HG02571 (cell line): ENCODE results near the gene C3orf18.

Source experiments
- ATAC-seq: cut with Tn5 transposase; IDR thresholded peaks from one replicate; pipeline ENCODE4 v1.9.1; 2021; ENCODE audit warnings: mild to moderate bottlenecking, moderate library complexity; ENCODE audit not compliant: unreplicated experiment

Gene C3orf18

GRCh38 chr3:50581459-50581842 is 13.9 kb upstream of the C3orf18 start:
- ATAC-seq, result no peak

DNA sequence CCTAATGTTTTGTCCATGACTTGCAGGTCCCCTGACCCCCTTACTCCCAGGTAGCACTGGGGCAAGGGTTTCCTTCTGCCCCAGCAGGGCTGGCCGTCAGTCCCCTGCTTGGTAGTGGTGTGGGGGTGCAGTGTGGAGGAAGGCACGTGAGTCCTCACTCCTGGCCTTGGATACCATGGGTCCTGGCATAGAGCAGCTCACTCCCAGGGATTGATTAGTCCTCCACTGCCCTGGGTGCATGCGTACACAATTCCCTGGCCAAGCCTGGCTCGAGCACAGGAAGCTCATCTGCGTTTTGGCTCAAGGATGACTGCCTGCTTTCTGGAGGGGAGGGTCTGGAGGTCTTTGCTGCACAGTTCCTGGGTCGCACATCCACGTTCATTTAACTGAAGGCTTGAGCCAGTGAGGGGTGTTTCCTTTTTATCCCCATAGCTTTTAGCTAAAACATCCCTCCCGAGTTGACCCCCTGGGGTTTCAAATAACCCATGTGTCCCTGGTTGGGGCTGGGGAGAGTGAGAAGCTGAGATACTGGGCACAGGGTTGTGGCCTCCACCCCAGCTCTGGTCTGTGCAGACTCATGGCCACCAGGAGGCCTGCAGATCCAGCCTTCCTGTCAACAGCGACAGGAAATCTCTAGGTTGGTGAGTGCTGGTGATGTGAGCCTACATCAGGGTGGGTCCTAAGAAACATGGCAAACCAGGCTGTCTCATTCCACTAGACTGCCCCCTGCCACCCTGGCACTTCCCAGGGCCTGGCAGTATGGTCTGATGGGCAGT is 13.3 kb upstream of the C3orf18 start:
- no peak for ATAC-seq

DNA sequence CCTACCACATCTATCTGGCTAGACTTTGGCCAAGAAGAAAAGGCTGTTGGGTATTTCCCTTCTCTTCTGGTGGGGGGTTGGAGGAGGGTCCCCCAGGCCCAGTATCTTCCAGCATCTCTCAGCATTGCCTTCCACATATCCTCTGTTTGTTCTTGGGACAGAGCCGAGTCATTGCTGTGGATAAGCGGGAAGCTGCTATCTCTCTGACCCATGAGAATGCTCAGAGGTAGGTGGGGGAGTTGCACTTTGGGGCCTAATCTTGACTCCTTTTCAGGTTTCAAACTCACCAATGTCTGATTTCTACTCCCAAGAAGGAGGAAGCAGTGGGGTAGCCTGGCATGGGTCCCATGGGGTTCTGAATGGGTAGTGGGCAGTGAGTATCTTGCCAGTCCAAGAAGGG is 9.8 kb upstream of the C3orf18 start:
- no peak for ATAC-seq

GRCh38 chr3:50575372-50575771 is 7.8 kb upstream of the C3orf18 start:
- no peak for ATAC-seq

- ATAC-seq, result no peak
Observed at GRCh38 chr3:50574444-50574831, 6.9 kb upstream of the C3orf18 start.

GRCh38 chr3:50573566-50574443 is 6.3 kb upstream of the C3orf18 start:
- ATAC-seq, result no peak

DNA sequence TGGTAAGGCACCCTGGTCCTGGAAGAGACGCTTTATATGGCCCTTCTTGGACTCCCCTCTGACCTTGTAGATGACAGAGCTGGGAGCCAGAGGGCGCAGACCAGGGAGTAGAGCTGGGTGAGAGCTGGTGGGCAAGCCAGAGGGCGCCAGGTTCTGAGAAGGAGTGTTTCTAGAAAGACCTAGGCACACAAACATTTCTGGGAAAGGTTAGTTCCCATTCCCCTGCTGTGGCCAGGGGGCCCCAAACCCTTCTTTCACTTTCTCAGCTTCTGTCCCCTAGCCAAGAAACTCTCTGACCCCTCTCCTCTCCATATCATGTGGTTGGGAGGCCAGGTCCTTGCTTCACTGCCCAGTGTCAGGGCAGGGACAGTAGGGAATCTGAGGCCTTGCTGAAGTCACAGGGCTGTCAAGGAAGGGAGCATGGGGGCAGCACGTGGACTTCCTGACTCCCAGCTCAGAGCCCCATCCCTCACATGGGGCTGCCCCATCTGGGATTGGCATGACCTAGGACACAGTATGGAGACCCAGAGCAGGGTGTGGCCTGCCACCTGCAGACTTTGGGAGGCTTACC is 5.3 kb upstream of the C3orf18 start:
- ATAC-seq, result no peak

DNA sequence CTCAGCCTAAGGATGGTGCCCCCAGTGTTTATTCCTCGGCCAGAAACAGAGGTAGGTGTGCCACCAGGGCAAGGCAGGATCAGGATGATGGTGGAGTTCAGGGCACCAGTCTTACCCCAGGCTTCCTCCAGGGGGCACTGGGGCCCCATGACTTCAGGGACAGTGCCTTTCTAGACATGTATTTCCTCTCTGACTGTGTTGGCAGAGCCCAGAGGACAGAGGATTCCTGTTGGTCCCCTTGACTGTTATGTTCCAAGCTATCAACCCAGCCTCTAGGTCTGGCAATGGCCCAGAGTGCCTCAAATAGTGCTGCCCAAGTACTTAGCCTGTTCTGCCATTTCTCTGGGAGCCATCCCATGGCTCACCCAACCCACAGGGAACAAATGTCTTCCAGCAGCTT is 4.6 kb upstream of the C3orf18 start:
- ATAC-seq, result no peak

DNA sequence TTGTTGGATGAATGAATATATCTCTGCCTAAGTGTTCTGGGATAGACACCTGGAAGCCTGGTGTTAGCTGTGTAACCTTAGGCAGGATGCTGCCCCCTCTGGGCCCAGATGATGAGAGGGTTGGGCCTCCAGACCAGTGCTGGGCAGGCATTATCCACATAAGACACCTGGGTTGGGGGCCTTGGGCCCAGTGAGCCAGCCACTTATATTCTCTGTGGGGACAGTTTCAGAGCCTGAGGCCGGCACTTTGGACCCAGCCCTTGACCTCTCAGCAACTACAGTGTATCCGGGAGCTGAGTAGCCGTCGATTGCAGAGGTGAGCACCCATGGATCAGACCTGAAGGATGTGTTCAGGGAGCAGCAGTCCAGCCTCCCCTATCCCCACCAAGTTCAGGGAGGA is 3.9 kb upstream of the C3orf18 start:
- no peak for ATAC-seq

DNA sequence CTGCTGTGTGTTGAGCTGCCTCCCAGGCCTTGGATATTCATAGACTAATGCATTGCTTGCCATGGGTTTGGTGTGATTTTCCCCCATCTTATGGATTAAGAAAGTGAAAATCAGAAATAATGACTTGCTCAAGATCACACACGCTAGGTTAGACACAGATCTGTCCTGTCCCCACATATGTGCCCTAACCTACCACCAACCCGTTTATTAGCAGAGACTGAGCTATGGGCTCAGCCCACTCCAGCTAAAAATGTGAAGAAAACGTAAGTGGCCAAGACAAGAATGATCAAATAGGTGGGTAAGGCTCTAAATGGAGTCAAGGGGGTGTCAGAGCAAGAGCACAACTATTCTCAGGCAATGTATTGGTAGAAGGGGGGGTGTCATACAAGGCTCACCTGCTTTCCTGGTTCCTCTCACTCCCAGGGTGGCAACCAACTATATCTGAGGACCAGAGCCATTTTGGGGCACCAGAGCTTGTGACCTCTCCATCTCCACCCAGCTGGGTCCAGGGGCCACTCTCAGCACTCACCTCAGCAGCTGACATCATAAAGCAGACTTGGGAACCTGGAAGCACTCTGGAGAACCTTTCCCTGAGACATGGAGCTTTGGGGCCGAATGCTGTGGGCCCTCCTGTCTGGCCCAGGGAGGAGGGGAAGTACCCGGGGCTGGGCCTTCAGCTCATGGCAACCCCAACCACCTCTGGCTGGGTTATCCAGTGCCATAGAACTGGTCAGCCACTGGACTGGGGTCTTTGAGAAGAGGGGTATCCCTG is 3.1 kb upstream of the C3orf18 start:
- ATAC-seq, result no peak

- ATAC-seq, result peak; percentile 63
Observed at GRCh38 chr3:50568947-50569749, 1.6 kb upstream of the C3orf18 start, which contains the start of gene HEMK1. Gene HEMK1, plus strand, starts transcription at chr3:50569522. Its CDS starts 1,583 bp downstream, at chr3:50571105.

- ATAC-seq, result no peak
Observed at GRCh38 chr3:50567011-50567385, 549 bp downstream of the C3orf18 start.

DNA sequence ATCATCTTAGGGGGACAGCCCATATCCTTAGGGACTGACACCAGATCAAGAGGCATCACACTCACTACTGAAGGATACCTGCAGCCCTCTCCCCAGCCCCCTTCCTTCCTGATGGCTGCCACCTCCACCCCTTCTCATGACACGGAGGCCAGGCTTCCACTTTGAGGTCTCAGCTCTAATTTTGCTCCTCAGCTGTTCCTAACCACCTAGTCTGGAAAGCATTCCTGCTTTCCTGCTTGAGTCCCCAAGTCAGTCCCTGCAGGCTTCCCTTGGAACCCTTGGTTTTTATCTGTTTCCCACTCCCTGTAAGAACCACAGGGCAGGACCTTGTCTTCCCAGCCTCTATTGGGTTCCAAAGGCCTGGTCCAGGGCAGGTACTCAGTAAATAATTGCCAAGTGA is 3.2 kb downstream of the C3orf18 start:
- no peak for ATAC-seq

GRCh38 chr3:50563867-50564266 is 3.7 kb downstream of the C3orf18 start:
- no peak for ATAC-seq

DNA sequence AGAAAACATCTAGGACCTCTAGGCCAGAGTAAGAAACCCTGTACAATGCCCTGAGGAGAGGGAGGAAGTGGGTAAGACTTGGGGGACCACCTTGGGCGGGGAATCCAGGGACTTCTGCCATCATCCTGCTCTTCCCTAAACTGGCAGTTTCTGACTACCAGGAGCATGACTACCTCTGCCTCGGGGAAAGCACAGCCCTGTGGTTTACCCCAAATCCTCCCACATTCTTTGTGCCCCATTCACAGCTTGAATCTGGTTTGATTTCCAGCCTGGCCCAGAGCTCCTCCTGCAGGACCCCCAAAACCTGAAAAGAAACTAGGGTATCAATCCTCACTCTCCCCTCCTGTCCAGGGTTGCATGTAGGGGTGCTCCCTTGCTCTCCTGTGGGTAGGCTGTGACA is 4.7 kb downstream of the C3orf18 start:
- ATAC-seq, result no peak

DNA sequence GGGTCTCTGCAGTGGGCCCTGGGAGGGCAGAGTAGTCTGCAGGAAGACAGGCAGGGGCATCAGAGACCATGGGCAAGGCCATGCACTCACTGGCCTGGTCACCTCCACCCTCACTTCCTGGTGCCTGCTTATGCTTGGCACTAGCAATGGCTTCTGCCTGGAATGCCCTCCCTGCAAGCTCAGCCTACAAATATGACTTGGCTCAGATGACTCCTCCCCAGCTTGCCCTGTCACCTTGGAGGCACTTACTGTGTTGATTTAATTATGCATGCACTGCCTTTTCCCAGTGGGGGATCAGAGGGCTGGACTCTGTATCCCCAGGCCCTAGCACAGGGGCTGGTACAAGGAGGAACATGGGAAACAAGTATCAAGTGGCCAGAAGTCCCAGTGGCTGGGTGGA is 7.8 kb downstream of the C3orf18 start:
- ATAC-seq, result no peak

DNA sequence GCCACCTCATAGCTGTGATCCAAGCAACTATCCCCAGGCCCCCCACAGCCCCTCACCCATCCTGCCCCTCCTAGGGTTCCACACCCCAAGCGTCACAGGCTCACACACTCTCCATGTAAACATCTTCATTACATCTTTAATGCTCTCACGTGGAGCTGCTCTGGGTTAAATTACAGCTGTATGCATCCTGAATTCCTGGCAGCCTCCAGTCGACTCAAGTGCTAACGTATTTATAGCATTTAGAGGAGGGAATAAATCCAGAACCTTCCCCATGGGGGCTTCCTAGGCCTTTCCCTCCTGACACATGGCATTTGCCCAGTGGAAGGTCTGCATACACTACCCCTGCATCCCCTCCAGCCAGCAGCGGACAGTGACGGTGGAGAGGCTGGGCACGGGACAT is 9.6 kb downstream of the C3orf18 start:
- no peak for ATAC-seq

- no peak for ATAC-seq
Observed at GRCh38 chr3:50557106-50557505, 10.4 kb downstream of the C3orf18 start.

GRCh38 chr3:50554553-50554952 is 13.0 kb downstream of the C3orf18 start:
- ATAC-seq, result no peak

- ATAC-seq, result no peak
Observed at GRCh38 chr3:50552598-50552997, 14.9 kb downstream of the C3orf18 start.
